ENCODE data around the gene ITGA1.

- TF ChIP-seq CTCF (conservative IDR thresholded peaks at IDR 0.05 in 1 of 2, IDR thresholded peaks at IDR 0.05 in 1 of 2; ENCODE audit: low read depth in 1 of 2, low read length in 2 of 2) (no peak), EZH2 (IDR thresholded peaks at IDR 0.05; ENCODE audit: low read length, missing control alignments) (no peak)
Measured at GRCh38 chr5:52878656-52879055, 90.9 kb downstream of the ITGA1 start.
